Activated CD4-positive, alpha-beta T cell treated with anti-CD3 and anti-CD28 coated beads, Interleukin-2, amount 10 ng/mL, durations not matched to agents 7 days and 5 days (primary cell): ENCODE data around the gene CXXC1. TPM values are rescaled to one million over a fixed set of nuclear protein-coding genes. Genes with fewer than 3 reads are reported as not detected.
"Not testable (repeated sequence)": the region's sequence is repeated elsewhere in the genome, so short reads cannot be mapped to it uniquely, and the experiment has no call there.

Source experiments
- CTCF ChIA-PET: fragments of 350-600 bp; sonication (Branson Sonifier 250); formaldehyde crosslinking; loops from one replicate; lab custom pipeline; 2021; ENCODE audit warnings: antibody characterized with exemption; lab: Charles Lee
- POLR2A ChIA-PET: fragments of 350-600 bp; sonication (Branson Sonifier 250); formaldehyde crosslinking; loops from one replicate; lab custom pipeline; 2021; ENCODE audit warnings: antibody characterized with exemption; lab: Charles Lee
- DNase-seq: peaks from one replicate; pipeline ENCODE4 v3.0.0-alpha.2; 2020
- H3K27ac Mint-ChIP-seq: one replicate; pipeline ENCODE4 v1.8.0; 2021; ENCODE audit warnings: mild to moderate bottlenecking, moderate library complexity, mixed read lengths
- H3K27me3 Mint-ChIP-seq: one replicate; pipeline ENCODE4 v1.8.0; 2021; ENCODE audit warnings: mixed read lengths
- H3K36me3 Mint-ChIP-seq: one replicate; pipeline ENCODE4 v1.8.0; 2021; ENCODE audit warnings: low read depth, mixed read lengths
- H3K4me1 Mint-ChIP-seq: one replicate; pipeline ENCODE4 v1.8.0; 2021; ENCODE audit warnings: mixed read lengths
- H3K4me3 Mint-ChIP-seq: one replicate; pipeline ENCODE4 v1.8.0; 2021; ENCODE audit warnings: mild to moderate bottlenecking, moderate library complexity, mixed read lengths
- H3K9me3 Mint-ChIP-seq: one replicate; pipeline ENCODE4 v1.8.0; 2021; ENCODE audit warnings: mixed read lengths
- total RNA-seq, 2 experiments: library from RNA; stranded (reverse); gene quantifications; one replicate each; pipeline ENCODE4 v1.2.3, GENCODE V29; 2021

Gene CXXC1
- total RNA-seq, 2 experiments from 2014 or later = 125 to 139 TPM

GRCh38 chr18:50288348-50289107, 1.0 kb upstream of the CXXC1 start:
- Mint-ChIP-seq H3K36me3 (peaks cover 30% of the 10 kb centered on the region), H3K4me3 (peak overlapping the region; percentile 99), H3K27ac (peak overlapping the region; percentile 97), H3K4me1 (peaks cover 31% of the 10 kb centered on the region)
- not testable (repeated sequence) for H3K9me3 Mint-ChIP-seq, H3K27me3 Mint-ChIP-seq, DNase-seq
- ChIA-PET CTCF (interaction anchor here (1.2 to 2.0 kb wide), 3 partner anchors 11 to 33 kb away, joined by 3 to 8 read pairs (median 4); no protein-coding TSS in a partner anchor), POLR2A (interaction anchor here (0.6 to 0.9 kb wide), 2 partner anchors 14 to 146 kb away, joined by 3 read pairs; no protein-coding TSS in a partner anchor)

DNA sequence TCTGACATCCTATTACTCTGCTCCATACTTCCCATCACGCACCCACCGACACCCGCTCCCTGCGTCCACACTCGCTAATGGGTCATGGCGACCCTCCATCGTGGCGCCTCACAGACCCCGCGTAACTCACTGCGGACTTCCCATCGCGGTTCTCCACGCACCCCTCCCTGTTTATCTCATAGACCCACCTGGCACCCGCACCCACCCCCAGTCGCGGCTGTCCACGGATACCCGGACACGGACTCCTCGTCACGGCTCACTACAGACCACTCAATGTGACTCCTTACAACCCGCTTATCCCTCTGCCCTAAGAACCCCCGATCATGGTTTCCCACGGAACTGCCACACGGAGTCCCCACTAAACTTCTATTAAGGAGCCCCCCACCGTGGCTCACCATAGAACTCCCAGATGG, 458 bp downstream of the CXXC1 start:
- ChIA-PET POLR2A (no interaction called here), CTCF (no interaction called here)
- Mint-ChIP-seq H3K27me3 (no peaks in the 10 kb centered on the region), H3K36me3 (peaks cover 44% of the 10 kb centered on the region), H3K9me3 (no peaks in the 10 kb centered on the region), H3K4me3 (peak overlapping the region; percentile 99), H3K27ac (peak overlapping the region; percentile 97), H3K4me1 (peaks cover 44% of the 10 kb centered on the region)
- no peak for DNase-seq

GRCh38 chr18:50286391-50287027, 983 bp downstream of the CXXC1 start:
- DNase-seq = no peak

DNA sequence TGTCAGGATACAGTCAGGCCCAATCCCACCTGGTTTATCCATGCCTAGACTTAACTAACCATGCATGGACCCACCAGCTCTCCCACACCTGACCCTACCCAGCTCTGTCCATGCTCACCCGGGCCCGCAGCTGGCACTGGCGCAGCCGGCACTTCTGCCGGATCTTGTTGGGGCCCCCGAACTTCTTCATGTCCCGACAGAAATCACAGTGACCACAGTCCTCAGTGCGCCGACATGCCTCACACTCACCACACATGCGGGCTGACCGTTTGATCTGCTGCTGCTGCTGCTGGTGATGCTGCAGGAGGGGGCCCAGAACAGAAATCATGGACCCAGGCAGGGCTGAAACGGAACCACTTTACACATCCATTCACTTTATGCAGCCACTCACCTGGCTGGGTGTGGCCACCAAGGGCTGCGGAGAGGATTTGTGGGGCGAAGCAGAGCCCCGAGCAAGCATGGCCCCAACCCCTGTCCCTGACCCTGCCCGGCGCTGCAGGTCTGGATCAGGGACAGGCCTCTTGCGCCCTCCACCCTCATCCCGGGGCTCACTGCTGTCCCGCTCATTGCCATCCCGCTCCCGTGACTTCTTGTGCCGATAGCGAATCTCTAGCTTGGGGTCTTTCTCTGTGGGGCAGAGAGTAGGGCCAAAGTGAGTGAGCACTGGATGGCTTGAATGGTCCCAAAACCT, 1.7 kb downstream of the CXXC1 start:
- ChIA-PET CTCF (no interaction called here), POLR2A (no interaction called here)
- Mint-ChIP-seq H3K36me3 (peaks cover 47% of the 10 kb centered on the region), H3K4me3 (peak overlapping the region; percentile 99), H3K4me1 (peaks cover 45% of the 10 kb centered on the region), H3K9me3 (no peaks in the 10 kb centered on the region), H3K27ac (peak overlapping the region; percentile 22), H3K27me3 (no peaks in the 10 kb centered on the region)
- no peak for DNase-seq

More at GRCh38 chr18:50286391-50287027, 983 bp downstream of the CXXC1 start:
- Mint-ChIP-seq H3K9me3 (no peaks in the 10 kb centered on the region), H3K27me3 (no peaks in the 10 kb centered on the region), H3K4me1 (peaks cover 44% of the 10 kb centered on the region), H3K27ac (peak overlapping the region; percentile 97), H3K36me3 (peaks cover 44% of the 10 kb centered on the region), H3K4me3 (peak overlapping the region; percentile 99)
- ChIA-PET CTCF (no interaction called here), POLR2A (no interaction called here)

DNA sequence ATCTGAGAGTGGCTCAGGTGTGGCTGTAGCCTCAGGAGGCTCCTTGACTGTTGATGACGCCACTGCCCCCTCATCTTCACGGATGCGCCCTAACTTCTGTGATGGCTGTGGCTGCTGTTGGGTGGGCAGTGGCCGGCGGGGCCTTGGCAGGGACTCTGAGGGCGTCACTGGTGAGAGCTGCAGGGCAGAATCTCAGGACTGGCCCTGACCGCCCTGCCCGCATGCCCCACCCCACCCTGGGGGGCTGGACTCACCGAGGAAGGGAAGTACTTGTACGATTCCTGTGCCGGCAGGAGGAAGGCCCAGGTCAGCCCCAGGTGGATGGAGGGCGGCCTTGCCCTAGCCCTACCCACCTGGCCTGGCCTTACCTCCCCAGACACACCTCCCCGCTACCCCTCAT, 2.4 kb downstream of the CXXC1 start:
- POLR2A ChIA-PET = no interaction called here
- CTCF ChIA-PET = no interaction called here
- Mint-ChIP-seq H3K36me3 (peaks cover 52% of the 10 kb centered on the region), H3K4me3 (no peak overlapping the region), H3K9me3 (no peaks in the 10 kb centered on the region), H3K27me3 (no peaks in the 10 kb centered on the region), H3K4me1 (peaks cover 52% of the 10 kb centered on the region), H3K27ac (no peak overlapping the region)
- DNase-seq = no peak

- Mint-ChIP-seq H3K4me1 (peaks cover 54% of the 10 kb centered on the region), H3K9me3 (no peaks in the 10 kb centered on the region), H3K4me3 (peak overlapping the region; percentile 5), H3K36me3 (peaks cover 53% of the 10 kb centered on the region), H3K27me3 (no peaks in the 10 kb centered on the region), H3K27ac (peak overlapping the region; percentile 74)
- POLR2A ChIA-PET = no interaction called here
- DNase-seq = no peak
- CTCF ChIA-PET = interaction anchor here (4.1 kb wide), 1 partner anchor 15 kb away, joined by 18 read pairs; no protein-coding TSS in a partner anchor
These were observed 3.1 kb downstream of the CXXC1 start for GRCh38 chr18:50284255-50284885.

GRCh38 chr18:50283469-50284209, 3.9 kb downstream of the CXXC1 start:
- Mint-ChIP-seq H3K36me3 (peaks cover 59% of the 10 kb centered on the region), H3K4me3 (peak overlapping the region; percentile 42), H3K4me1 (peaks cover 56% of the 10 kb centered on the region), H3K9me3 (no peaks in the 10 kb centered on the region), H3K27me3 (no peaks in the 10 kb centered on the region), H3K27ac (peak overlapping the region; percentile 71)
- ChIA-PET CTCF (interaction anchor here (1.2 to 4.1 kb wide), 2 partner anchors 14 to 15 kb away, joined by 3 to 18 read pairs; no protein-coding TSS in a partner anchor), POLR2A (no interaction called here)
- no peak for DNase-seq

GRCh38 chr18:50282521-50283335, 4.8 kb downstream of the CXXC1 start:
- peaks cover 59% of the 10 kb centered on the region for H3K4me1 Mint-ChIP-seq
- H3K36me3 Mint-ChIP-seq = peaks cover 61% of the 10 kb centered on the region
- H3K9me3 Mint-ChIP-seq = no peaks in the 10 kb centered on the region
- peak overlapping the region; percentile 23 for H3K27ac Mint-ChIP-seq
- POLR2A ChIA-PET = no interaction called here
- H3K27me3 Mint-ChIP-seq = no peaks in the 10 kb centered on the region
- peak overlapping the region; percentile 97 for H3K4me3 Mint-ChIP-seq
- CTCF ChIA-PET = interaction anchor here (1.2 to 4.1 kb wide), 3 partner anchors 14 to 75 kb away, joined by 3 to 18 read pairs (median 12); no protein-coding TSS in a partner anchor
- DNase-seq = no peak

GRCh38 chr18:50281972-50282520, 5.4 kb downstream of the CXXC1 start:
- ChIA-PET POLR2A (interaction anchor here (0.6 to 0.8 kb wide), 2 partner anchors 17 to 74 kb away, joined by 3 to 5 read pairs; no protein-coding TSS in a partner anchor), CTCF (interaction anchor here (0.8 to 4.1 kb wide), 8 partner anchors 10 to 75 kb away, joined by 3 to 18 read pairs (median 3); partner anchors contain the start of gene CFAP53)
- Mint-ChIP-seq H3K27ac (peak overlapping the region; percentile 95), H3K36me3 (peaks cover 57% of the 10 kb centered on the region), H3K9me3 (no peaks in the 10 kb centered on the region), H3K4me3 (peak overlapping the region; percentile 97), H3K4me1 (peaks cover 55% of the 10 kb centered on the region), H3K27me3 (no peaks in the 10 kb centered on the region)
- DNase-seq = no peak

GRCh38 chr18:50281295-50281971, 6.1 kb downstream of the CXXC1 start, which contains the start of gene MBD1:
MBD1 (minus strand) TSS chr18:50281523; CDS start chr18:50279992, 1,531 bp downstream.
- Mint-ChIP-seq H3K4me1 (peaks cover 49% of the 10 kb centered on the region), H3K27ac (peak within 1 kb of the TSS; percentile 95), H3K27me3 (no peaks in the 10 kb centered on the region), H3K4me3 (peak within 1 kb of the TSS; percentile 97), H3K9me3 (no peaks in the 10 kb centered on the region), H3K36me3 (peaks cover 59% of the 10 kb centered on the region)
- peak; percentile 97 for DNase-seq
- ChIA-PET CTCF (interaction anchor here (0.8 to 4.1 kb wide), 8 partner anchors 9 to 76 kb away, joined by 3 to 18 read pairs (median 3); partner anchors contain the start of gene CFAP53), POLR2A (interaction anchor here (0.6 to 0.8 kb wide), 3 partner anchors 16 to 471 kb away, joined by 3 to 5 read pairs (median 3); no protein-coding TSS in a partner anchor)
